ENCODE measurements around the gene NUTM2D.
"Not testable (repeated sequence)": the region's sequence is repeated elsewhere in the genome, so short reads cannot be mapped to it uniquely, and the experiment has no call there.

- TF ChIP-seq CTCF, POLR2AphosphoS5 (IDR thresholded peaks at IDR 0.05): not testable (repeated sequence)
These were observed 28.3 kb downstream of the NUTM2D start for GRCh38 chr10:87385762-87386360.
